NOMO-1 treated with dmso at 0.1 percent for 144 hours (cell line): ENCODE results near the gene PRSS56.
"Not testable (repeated sequence)": the region's sequence is repeated elsewhere in the genome, so short reads cannot be mapped to it uniquely, and the experiment has no call there.

Experiments used
- DNase-seq: peaks from one replicate; lab custom pipeline; 2025; ENCODE audit not compliant: unreplicated experiment; lab: John Stamatoyannopoulos, UW

PRSS56 gene

GRCh38 chr2:232568161-232568560, 48.0 kb downstream of the PRSS56 start:
- no peak for DNase-seq

DNA sequence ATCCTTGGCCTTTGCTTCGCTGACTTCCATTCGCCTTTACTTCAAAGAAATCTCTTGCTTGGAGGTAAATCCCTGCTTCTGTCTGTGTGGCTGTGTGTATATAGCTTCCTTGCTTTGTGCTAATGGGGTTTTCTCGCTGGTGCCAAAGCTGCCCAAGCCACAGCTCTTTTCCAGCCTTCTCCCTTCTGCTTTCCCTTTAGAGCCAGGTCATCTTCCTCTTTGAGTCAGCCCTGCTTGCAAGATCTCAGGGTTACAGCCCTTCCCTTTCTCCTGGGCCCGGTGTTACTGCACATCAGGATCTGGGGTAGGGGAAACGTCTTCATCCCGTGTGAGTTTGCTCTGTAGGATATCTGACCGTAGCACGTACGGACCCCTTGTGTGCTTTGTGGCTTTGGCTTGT, 49.4 kb downstream of the PRSS56 start:
- no peak for DNase-seq

DNA sequence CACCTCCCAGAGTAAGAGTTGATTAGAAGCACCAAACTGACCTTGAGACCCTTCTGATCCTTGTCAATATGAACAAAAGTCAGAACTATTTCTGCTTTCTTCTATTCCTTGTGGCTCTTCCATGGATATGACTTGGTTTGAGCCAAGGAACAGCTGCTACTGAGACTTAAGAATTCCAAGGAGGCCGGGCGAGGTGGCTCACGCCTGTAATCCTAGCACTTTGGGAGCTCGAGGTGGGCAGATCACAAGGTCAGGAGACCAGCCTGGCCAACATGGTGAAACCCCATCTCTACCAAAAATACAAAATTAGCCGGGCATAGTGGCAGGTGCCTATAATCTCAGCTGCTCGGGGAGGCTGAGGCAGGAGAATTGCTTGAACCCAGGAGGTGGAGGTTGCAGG, 50.3 kb downstream of the PRSS56 start:
- not testable (repeated sequence) for DNase-seq

GRCh38 chr2:232571026-232571474, 50.9 kb downstream of the PRSS56 start:
- DNase-seq = no peak

DNA sequence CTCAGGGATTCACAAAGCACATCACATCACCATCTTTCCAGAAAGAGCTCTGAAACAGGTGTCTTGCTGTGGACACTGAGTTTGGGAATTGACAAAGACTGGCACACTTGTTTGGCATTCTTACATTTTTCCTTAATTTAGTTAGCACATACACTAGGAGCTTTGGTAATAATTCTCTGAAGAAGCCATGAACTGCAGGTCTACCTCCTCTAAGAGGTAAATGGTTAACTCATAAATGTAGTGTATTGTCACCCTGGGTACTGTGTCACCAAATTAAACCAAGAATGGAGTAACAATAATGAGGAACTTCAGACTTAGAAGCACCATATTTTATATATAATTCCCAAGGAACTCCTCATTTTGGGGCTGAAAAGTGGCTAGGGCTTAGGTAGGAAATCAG, 52.9 kb downstream of the PRSS56 start:
- DNase-seq = no peak

GRCh38 chr2:232573771-232574435, 53.7 kb downstream of the PRSS56 start:
- no peak for DNase-seq

GRCh38 chr2:232574674-232575403, 54.7 kb downstream of the PRSS56 start:
- DNase-seq = no peak
